Caco-2 (cell line): ENCODE data around the gene NSG1. TPM values are rescaled to one million over a fixed set of nuclear protein-coding genes. Genes with fewer than 3 reads are reported as not detected.

Experiments
- BruUV-seq: library from RNA; stranded (reverse); fragments of 400-500 nt; replicated peaks from 2 replicates; lab custom pipeline; 2021; lab: Mats Ljungman, UMichigan
- CTCF ChIA-PET: fragments of 300-600 bp; sonication (Branson Sonifier 250); formaldehyde crosslinking; loops from one replicate; lab custom pipeline; 2022; ENCODE audit warnings: antibody characterized with exemption; lab: Charles Lee
- POLR2A ChIA-PET: fragments of 300-600 bp; sonication (Branson Sonifier 250); formaldehyde crosslinking; loops from one replicate; lab custom pipeline; 2022; ENCODE audit warnings: antibody characterized with exemption; lab: Charles Lee
- DNase-seq, 2 experiments: peaks; one replicate each; pipeline versions ENCODE4 v3.0.0 to v3.0.0-alpha.2; 2020 to 2022
- H3K27me3 ChIP-seq: replicated peaks from 2 replicates; pipeline ENCODE4 v1.6.0; 2011; ENCODE audit warnings: low read length; ENCODE audit not compliant: control insufficient read depth, insufficient read depth
- H3K36me3 ChIP-seq: 2 replicates; pipeline ENCODE4 v1.5.1; 2011; ENCODE audit warnings: low read length; ENCODE audit not compliant: control insufficient read depth, insufficient read depth
- H3K4me1 ChIP-seq: fragments of 250-450 bp; sonication (Bioruptor Pico); 2 replicates; pipeline ENCODE4 v1.5.1; 2020; ENCODE audit warnings: mild to moderate bottlenecking
- H3K4me3 ChIP-seq: 2 replicates; pipeline ENCODE4 v1.5.1; 2011; ENCODE audit warnings: low read depth, mild to moderate bottlenecking, control low read depth, low read length
- H3K9me3 ChIP-seq: fragments of 250-450 bp; sonication (Bioruptor Pico); 2 replicates; pipeline ENCODE4 v1.5.1; 2020; ENCODE audit warnings: mild to moderate bottlenecking, moderate library complexity
- H3K27ac Mint-ChIP-seq: one replicate; pipeline ENCODE4 v1.8.0; 2022; ENCODE audit warnings: mixed read lengths; ENCODE audit not compliant: unreplicated experiment
- H3K27me3 Mint-ChIP-seq: one replicate; pipeline ENCODE4 v1.8.0; 2022; ENCODE audit warnings: mixed read lengths; ENCODE audit not compliant: insufficient read depth, unreplicated experiment
- H3K36me3 Mint-ChIP-seq: one replicate; pipeline ENCODE4 v1.8.0; 2022; ENCODE audit warnings: mild to moderate bottlenecking, mixed read lengths; ENCODE audit not compliant: insufficient read depth, unreplicated experiment
- H3K4me1 Mint-ChIP-seq: one replicate; pipeline ENCODE4 v1.8.0; 2022; ENCODE audit warnings: low read depth, mixed read lengths; ENCODE audit not compliant: unreplicated experiment
- H3K4me3 Mint-ChIP-seq: one replicate; pipeline ENCODE4 v1.8.0; 2022; ENCODE audit warnings: mild to moderate bottlenecking, moderate library complexity, mixed read lengths; ENCODE audit not compliant: unreplicated experiment
- H3K9me3 Mint-ChIP-seq: one replicate; pipeline ENCODE4 v1.8.0; 2022; ENCODE audit warnings: mixed read lengths; ENCODE audit not compliant: unreplicated experiment
- intact Hi-C: fragments of 100-400 bp; cut with micrococcal nuclease; formaldehyde crosslinking; loops from one replicate; pipeline ENCODE4 v1.10.0; 2022; ENCODE audit not compliant: unreplicated experiment
- total RNA-seq: library from RNA; stranded (reverse); gene quantifications from 2 replicates; pipeline ENCODE4 v1.2.3, GENCODE V29; 2022
- TF ChIP-seq, protein P1 (sequence below), 2 experiments: fragments of 200-600 bp in 1 of 2; IDR thresholded peaks; 1 replicate in 1 of 2; 2 replicates in 1 of 2; pipeline versions ENCODE4 v1.5.1 to v1.8.0; 2011 to 2022; ENCODE audit warnings: antibody characterized with exemption in 1 of 2, control low read depth in 1 of 2, inconsistent platforms in 1 of 2, low read depth in 1 of 2, low read length in 1 of 2, mild to moderate bottlenecking in 1 of 2, moderate library complexity in 1 of 2; ENCODE audit not compliant: insufficient read depth in 1 of 2, severe bottlenecking in 1 of 2, unreplicated experiment in 1 of 2

NSG1 gene
- total RNA-seq, 1 experiment from 2014 or later, result 7.2 TPM

DNA sequence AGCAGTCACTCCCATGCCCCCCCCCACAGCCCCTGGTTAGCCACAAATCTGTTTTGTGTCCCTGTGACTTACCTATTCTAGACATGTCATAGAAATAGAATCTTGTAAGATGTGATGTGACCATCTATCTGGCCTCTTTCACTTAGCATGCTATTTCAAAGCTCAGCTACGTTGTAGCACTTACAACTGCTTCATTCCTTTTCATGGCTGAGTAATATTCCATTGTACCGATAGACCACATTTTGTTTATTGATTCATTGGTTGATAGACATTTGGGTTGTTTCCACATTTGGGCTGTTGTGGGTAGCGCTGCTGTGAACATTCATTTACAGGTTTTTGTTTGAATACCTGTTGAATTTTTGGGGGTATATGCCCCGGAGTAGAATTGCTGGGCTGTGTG is 11.5 kb downstream of the NSG1 start:
- H3K9me3 Mint-ChIP-seq, result no peaks in the 10 kb centered on the region
- H3K4me1 Mint-ChIP-seq, result no peaks in the 10 kb centered on the region
- H3K4me3 Mint-ChIP-seq, result no peak overlapping the region
- H3K27ac Mint-ChIP-seq, result no peak overlapping the region
- no TSS peak for BruUV-seq
- Histone ChIP-seq H3K9me3 (no peaks in the 10 kb centered on the region), H3K27me3 (no peaks in the 10 kb centered on the region), H3K36me3 (no peaks in the 10 kb centered on the region), H3K4me3 (no peak overlapping the region), H3K4me1 (no peaks in the 10 kb centered on the region)
- ChIA-PET CTCF (no interaction called here), POLR2A (no interaction called here)
- peaks cover 13% of the 10 kb centered on the region for H3K27me3 Mint-ChIP-seq
- TF ChIP-seq, protein P1, sequence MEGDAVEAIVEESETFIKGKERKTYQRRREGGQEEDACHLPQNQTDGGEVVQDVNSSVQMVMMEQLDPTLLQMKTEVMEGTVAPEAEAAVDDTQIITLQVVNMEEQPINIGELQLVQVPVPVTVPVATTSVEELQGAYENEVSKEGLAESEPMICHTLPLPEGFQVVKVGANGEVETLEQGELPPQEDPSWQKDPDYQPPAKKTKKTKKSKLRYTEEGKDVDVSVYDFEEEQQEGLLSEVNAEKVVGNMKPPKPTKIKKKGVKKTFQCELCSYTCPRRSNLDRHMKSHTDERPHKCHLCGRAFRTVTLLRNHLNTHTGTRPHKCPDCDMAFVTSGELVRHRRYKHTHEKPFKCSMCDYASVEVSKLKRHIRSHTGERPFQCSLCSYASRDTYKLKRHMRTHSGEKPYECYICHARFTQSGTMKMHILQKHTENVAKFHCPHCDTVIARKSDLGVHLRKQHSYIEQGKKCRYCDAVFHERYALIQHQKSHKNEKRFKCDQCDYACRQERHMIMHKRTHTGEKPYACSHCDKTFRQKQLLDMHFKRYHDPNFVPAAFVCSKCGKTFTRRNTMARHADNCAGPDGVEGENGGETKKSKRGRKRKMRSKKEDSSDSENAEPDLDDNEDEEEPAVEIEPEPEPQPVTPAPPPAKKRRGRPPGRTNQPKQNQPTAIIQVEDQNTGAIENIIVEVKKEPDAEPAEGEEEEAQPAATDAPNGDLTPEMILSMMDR (IDR thresholded peaks at IDR 0.05; ENCODE audit: insufficient read depth in 1 of 2, low read depth in 1 of 2, low read length in 1 of 2, severe bottlenecking in 1 of 2, unreplicated experiment in 1 of 2), result no peak
- no peak for DNase-seq
- no peaks in the 10 kb centered on the region for H3K36me3 Mint-ChIP-seq
- intact Hi-C loops, result no loop called here

DNA sequence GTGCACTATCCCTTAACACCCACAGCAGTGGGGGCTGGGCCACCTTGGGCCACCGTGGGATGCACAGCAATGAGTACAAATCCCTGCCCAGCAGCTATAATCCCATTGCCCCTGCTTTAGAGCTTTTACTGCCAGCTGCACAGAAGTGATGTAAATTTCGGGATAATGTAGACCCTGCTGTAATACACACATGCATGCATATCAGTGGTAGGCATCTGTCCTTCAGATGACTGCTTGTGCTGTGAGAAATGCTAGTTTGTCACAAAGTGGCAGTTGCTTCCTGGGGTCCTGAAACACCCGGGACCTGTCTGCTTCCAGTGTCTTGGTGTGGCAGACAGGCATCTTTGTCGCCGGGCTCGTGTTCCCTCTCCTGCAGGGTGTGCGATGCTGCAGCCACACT is 14.1 kb downstream of the NSG1 start:
- no TSS peak for BruUV-seq
- H3K4me3 ChIP-seq, result no peak overlapping the region
- no peaks in the 10 kb centered on the region for H3K36me3 Mint-ChIP-seq
- H3K27me3 Mint-ChIP-seq, result no peaks in the 10 kb centered on the region
- DNase-seq, result no peak
- no peak overlapping the region for H3K27ac Mint-ChIP-seq
- no peaks in the 10 kb centered on the region for H3K4me1 Mint-ChIP-seq
- ChIA-PET POLR2A (no interaction called here), CTCF (no interaction called here)
- no peaks in the 10 kb centered on the region for H3K9me3 Mint-ChIP-seq
- H3K27me3 ChIP-seq, result no peaks in the 10 kb centered on the region
- no peak overlapping the region for H3K4me3 Mint-ChIP-seq
- H3K4me1 ChIP-seq, result no peaks in the 10 kb centered on the region
- TF ChIP-seq, protein P1 (IDR thresholded peaks at IDR 0.05; ENCODE audit: insufficient read depth in 1 of 2, low read depth in 1 of 2, low read length in 1 of 2, severe bottlenecking in 1 of 2, unreplicated experiment in 1 of 2), result no peak
- intact Hi-C loops, result no loop called here
- no peaks in the 10 kb centered on the region for H3K36me3 ChIP-seq
- no peaks in the 10 kb centered on the region for H3K9me3 ChIP-seq

DNA sequence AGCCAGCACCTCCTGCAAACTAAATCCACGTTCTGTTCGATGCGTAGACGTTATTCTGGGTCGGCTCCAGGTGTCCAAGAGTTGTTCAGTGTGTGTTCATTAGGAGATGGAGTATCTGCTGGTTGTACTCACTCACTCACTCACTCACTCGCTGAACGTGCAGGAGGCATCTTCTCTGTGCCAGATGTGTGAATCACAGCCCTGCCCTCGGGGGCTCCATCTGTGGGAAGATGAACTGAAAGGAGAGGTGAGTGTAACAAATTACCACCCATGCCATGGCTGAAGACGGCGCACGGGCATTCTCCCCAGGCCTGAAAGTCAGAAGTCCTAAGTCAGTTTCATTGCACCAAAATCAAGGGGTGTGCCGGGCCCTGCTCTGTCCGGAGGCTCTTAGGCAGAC is 16.1 kb downstream of the NSG1 start:
- H3K27me3 Mint-ChIP-seq, result no peaks in the 10 kb centered on the region
- no peaks in the 10 kb centered on the region for H3K27me3 ChIP-seq
- no TSS peak for BruUV-seq

More for the DNA sequence above, 16.1 kb downstream of the NSG1 start:
- TF ChIP-seq, protein P1 (IDR thresholded peaks at IDR 0.05; ENCODE audit: insufficient read depth in 1 of 2, low read depth in 1 of 2, low read length in 1 of 2, severe bottlenecking in 1 of 2, unreplicated experiment in 1 of 2), result no peak
- H3K4me1 Mint-ChIP-seq, result no peaks in the 10 kb centered on the region
- no peak overlapping the region for H3K27ac Mint-ChIP-seq
- H3K9me3 ChIP-seq, result no peaks in the 10 kb centered on the region
- peaks cover 4% of the 10 kb centered on the region for H3K36me3 Mint-ChIP-seq
- no peak for DNase-seq
- ChIA-PET POLR2A (no interaction called here), CTCF (no interaction called here)
- H3K9me3 Mint-ChIP-seq, result no peaks in the 10 kb centered on the region
- intact Hi-C loops, result no loop called here
- H3K4me3 Mint-ChIP-seq, result no peak overlapping the region
- H3K4me1 ChIP-seq, result no peaks in the 10 kb centered on the region
- no peak overlapping the region for H3K4me3 ChIP-seq
- H3K36me3 ChIP-seq, result no peaks in the 10 kb centered on the region
